ENCODE measurements around the gene STRN.
"Not testable (repeated sequence)": the region's sequence is repeated elsewhere in the genome, so short reads cannot be mapped to it uniquely, and the experiment has no call there.

Gene STRN

DNA sequence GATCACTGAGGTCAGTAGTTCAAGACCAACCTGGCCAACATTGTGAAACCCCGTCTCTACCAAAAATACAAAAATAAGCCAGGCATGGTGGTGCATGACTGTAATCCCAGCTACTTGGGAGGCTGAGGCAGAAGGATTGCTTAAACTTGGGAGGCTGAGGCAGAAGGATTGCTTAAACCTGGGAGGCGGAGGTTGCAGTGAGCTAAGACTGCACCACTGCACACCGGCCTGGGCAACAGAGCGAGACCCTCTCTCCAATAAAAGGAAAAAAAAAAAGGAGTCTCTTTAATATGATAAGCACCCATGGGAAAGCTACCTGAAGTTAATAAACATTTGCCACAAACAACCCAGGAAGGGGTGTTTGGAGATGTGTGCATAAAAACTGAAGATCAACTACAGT is 2.6 kb downstream of the STRN start:
- no peak for DNase-seq

DNA sequence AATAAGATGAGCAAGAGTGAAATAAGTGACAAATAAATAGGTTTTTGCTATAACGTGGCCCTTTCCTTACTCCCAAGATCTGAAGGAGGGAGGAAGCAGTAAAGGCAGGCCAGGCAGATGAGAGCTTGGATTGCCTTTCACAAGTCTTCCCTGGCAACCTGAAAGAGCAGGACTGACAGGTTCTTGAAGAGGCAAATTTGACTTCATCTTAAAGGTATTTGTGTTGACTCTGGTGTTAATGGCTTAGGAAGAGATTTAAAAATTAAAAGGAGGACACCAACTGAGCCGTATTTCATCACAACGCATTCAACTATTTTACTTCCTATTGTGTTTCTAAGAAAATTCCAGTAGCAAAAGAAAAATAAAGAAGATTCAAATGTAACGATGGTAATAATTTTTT is 3.2 kb downstream of the STRN start:
- no peak for DNase-seq

DNA sequence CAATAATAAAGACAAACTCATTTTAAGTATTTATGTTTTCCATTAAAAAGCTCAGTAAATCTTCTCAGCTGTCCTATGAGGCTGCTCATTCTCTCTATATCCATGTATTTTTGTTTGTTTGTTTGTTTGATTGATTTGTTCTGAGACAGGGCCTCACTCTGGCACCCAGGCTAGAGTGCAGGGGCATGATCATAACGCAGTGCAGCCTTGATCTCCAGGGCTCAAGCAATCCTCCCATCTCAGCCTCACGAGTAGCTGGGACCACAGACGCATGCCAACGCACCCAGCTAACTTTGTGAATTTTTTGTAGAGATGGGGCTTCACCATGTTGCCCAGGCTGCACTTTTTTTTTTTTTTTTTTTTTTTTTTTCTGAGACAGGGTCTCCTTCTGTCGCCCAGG is 5.6 kb downstream of the STRN start:
- DNase-seq: no peak

DNA sequence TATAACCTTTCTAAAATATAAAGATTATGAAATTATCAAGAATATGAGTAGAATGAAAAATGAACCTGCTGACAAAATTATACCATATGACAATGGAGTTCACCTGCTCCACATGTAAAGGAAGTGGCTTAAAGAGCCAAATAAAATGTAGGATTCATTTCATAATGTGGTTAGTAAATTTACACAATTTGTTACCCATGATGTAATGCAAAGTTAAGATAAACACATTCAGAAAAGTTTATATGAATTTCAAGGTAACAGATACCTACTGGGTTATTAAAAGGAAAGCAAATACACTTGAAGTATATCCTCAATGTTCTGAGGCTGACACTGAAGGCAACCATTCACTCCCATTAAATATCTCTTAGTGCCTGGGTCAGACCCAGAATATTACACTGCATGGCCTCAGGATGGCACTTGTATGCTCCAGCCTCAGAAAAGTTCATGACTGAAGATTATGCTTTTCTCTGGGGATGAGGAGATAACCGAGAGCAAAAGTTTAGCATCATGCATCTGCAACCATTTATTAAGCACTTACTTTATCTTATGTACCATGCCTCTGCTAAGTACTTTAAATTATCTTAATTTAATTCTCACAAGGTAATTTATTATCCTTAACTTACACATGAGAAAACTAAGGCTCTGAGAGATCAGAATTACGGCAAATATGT is 6.2 kb downstream of the STRN start:
- DNase-seq: no peak

DNA sequence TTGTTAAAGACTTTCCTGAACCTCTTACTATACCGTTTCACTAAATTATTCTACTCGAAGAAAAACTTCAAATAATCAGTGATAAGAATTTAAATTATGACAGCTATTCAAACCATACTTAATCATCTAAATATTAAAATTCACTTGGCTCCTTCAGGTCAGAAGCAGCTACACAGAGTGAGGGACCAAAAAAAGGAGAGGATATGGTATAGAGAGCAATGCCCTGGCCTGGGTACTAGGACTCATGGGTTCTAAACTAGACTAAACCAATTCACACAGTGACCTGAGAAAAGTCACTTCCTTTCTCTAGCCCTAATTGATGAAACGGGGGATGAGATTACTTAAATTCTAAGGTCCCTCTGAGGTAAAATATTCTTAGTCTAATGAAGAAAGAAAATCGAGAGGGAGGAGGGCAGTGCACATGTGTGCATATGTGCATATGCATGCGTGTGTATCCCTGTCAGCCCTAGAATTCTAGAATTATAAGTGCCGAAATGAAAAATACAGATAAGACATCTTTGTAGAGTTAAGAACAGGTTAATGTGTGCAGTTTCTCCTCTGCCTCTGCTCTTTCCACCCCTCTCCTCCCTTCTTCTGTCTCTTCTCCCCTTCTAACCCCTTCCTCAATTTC is 11.2 kb downstream of the STRN start:
- no peak for DNase-seq

DNA sequence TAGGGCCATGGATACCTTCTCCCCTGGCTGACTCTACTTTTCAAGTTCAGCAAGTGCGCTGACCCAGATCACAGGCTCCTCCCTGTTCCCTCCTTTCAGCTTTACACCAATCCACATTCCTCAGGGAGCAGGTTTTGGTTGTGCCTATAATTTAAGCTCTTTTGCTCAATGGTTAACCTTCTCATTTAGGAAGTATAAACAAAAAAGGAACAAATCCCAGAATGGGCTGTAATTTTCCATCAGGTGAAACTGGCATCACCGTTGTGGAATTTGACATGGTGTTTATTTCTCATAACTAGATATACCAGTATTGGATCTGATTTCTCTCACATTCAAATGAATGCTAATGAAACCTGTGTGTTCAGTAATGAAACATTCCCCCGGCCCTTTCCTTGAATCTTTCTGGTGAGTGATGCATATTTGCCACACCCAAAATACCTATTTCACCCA is 13.6 kb downstream of the STRN start:
- DNase-seq: no peak

DNA sequence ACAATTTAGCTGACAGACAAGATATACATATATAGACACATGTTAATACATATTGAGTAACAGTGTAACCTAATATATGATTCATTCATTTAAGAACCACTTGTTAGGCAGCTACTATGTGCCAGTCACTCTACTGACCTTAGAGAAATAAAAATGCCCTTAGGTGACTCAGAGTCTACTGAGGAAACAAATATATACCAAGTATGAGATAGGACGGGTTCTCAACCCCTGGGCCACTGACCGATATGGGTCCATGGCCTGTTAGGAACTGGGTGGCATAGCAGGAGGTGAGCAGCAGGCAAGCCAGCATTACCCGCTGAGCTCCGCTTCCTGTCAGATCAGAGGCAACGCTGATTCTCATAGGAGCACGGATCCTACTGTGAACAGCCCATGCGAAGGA is 14.8 kb downstream of the STRN start:
- DNase-seq: no peak

DNA sequence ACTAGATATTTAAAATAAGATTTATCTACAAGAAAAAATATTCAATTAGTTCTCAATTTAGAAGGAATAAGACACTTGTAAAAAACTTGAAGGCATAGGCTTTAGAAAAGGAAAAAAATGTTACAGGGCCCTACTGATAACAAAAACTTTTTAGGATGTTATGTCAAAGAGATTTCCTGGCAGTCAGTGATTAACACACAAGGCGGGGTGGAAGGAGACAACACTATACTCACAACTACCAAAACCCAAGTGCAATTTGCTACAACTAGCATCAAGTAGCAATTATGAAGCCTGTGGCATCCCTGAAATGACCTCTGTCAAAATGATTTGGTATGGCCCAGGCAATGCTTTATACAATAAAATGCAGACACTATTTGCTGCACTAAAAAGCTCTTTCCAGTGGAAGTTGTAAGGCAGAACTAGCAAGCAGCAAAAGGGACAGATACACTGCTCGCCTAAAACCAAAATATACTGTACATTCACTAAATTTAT is 15.3 kb downstream of the STRN start:
- DNase-seq: no peak

DNA sequence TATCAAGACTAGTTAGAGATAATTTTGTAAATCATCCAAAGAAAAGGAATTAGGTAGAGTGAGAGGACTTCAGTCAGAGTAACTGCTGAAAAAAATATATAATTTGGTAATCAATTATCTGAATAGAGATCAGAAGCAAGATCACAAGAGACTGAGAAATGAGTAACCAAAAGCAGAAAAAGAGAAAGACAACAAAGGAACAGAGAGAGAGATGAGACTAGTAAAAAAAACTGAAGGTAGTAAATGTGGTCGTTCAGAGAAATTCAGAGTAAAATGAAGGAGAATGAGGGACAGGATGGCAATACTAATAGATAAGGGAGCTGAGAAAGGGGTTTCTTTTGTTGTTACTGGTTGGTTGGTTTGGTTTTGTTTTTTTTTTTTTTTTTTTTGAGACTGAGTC is 16.5 kb downstream of the STRN start:
- no peak for DNase-seq

DNA sequence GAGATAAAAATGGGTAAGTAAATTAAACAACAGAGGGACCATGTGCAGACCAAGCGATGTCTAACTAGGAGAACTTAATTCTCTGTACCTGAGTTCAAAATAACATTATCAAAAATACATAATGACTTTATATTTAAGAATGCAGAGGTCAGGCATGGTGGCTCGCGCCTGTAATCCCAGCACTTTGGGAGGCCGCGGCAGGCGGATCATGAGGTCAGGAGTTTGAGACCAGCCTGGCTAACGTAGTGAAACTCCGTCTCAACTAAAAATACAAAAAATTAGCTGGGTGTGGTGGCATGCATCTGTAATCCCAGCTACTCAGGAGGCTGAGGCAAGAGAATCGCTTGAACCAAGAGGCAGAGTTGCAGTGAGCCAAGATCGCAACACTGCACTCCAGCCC is 21.1 kb downstream of the STRN start:
- DNase-seq: not testable (repeated sequence)

DNA sequence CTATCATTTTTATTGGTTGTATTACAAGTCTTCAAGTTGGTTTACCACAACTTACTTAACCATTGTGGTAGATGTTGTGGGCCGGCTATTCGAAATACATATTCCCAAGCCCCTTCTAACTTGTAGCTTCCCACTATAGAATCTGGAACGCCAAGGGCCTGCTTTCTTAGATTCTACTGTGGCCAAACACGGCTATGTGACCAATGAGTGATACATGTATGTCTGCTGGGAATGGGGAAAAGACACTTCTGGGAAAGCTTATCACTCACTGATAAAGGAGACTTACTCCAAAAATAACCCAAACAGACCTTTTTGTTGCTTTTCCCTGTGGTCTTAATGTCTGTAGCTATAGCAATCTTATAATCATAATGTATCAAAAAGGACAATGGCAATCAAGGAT is 24.5 kb downstream of the STRN start:
- DNase-seq: no peak

DNA sequence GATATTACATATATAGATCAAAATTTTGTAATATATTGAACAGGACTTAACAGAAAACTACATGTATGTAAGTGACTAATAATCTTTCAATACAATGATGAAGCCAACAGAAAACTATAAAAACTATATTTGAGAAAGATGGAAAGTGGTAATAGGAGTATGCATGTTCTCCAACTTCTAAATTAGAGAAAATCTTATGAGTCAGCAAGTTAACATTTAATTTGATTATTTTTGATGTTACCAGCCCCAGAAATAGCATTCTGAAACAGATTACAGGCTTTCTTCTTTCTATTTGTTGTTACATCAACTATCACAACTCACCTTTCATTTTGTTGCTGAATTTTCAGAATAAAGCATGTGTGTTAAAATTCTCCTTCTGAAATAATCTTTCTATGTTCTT is 29.8 kb downstream of the STRN start:
- not testable (repeated sequence) for DNase-seq

DNA sequence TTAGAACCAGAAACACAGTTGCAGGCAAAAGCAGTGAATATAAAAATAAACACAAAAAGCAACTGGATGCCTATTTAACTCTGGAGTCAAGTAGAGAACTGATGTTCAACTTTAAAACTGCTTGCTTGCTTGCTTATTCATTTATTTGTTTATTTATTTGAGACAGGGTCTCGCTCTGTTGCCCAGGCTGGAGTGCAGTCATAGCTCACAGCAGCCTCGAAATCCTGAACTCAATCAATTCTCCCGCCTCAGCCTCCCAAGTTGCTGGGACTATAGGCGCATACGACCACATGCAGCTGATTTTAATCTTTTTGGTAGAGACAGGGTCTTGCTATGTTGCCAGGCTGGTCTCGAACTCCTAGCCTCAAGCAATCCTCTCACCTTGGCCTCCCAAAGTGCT is 34.6 kb downstream of the STRN start:
- DNase-seq: not testable (repeated sequence)

DNA sequence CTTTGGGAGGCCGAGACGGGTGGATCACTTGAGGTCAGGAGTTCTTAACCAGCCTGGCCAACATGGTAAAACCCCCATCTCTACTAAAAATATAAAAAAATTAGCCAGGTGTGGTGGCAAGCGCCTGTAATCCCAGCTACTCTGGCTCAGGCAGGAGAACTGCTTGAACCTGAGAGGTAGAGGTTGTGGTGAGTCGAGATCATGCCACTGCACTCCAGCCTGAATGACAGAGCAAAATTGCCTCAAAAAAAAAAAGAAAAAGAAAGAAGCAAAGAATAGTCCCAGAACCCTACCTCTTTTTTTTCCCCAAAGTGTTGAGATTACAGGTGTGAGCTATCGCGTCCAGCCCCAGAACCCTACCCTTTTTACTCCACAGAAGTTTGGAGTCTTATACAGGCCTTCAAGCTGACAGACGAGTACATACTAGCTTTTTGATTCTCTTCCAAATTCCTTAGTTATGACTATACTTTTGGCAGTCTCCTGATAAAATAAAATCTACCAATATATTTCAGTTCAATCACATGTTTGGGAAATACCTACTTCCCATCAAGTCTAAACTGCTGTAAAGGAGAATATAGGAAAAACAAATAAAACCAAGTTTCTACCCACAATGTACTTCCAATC is 35.4 kb downstream of the STRN start:
- DNase-seq: not testable (repeated sequence)

DNA sequence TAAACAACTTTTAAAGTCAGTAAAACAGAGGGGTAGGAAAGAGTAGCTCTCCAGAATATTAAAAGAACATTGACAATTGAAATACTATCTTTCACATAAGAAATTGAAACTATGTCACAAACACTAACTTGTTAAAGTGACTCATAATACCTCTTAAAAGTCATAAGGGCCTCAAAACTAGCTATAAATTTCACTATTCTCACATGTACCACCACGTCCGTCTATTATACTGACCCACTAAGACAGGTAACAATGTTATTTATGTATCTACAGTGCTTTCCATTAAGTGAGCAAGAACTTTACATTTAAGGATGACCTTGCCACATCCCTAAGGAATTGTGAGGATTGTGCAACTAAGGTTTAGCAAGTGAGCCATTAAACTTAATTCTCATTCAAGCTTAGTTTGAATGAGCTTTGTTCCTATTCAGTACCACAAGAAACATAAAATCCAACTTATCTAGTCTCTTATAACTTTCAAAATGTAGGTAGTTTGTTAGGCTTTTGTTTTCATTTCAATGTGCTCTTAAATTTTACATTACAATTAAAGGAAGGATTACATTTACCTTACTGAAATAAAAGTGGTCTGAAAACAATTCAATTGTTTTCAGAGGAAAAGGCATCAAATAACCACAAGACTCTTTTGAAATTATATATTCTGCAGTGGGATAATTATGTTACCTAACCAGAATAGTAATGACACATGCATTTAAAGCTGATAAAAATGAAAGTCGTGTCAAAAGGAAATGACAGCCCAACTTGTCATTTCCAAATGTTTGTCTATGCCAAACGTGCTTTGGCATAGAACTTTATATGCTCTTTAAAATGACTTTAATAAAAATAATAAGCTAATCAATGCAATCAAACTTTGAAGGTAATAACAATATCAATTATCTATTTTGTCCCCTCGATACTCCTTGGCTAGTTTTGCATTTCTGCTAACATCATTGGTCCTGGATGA is 39.9 kb downstream of the STRN start:
- not testable (repeated sequence) for DNase-seq

DNA sequence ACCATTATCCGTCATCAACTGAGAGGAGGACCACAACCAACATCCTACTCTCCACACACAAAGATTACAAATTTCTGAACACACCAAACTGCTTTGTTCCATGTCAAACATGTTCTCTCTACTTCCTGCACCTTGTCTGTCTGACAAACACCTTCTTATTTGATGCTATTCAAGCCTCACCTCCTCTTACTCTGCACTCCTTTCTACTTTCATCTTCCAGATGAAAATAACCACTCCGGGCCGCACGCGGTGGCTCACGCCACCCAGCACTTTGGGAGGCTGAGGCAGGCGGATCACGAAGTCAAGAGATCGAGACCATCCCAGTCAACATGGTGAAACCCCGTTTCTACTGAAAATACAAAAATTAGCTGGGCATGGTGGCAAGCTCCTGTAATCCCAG is 43.7 kb downstream of the STRN start:
- DNase-seq: not testable (repeated sequence)

DNA sequence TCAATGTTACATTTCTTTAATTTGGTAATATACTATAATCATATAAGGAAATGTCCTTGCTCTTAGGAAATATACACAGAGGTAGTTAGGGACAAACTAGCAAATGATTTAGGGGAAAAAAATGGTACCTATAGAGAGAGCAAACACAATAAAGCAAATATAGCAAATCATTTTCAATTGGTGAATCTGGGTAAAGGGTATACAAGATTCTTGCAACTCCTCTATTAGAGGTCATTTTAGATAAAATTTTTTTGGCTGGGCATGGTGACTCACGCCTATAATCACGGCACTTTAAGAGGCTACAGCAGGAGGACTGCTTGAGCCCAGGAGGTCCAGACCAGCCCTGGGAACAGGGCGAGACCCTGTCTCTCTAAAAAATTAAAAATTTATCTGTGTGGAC is 44.4 kb downstream of the STRN start:
- DNase-seq: no peak

DNA sequence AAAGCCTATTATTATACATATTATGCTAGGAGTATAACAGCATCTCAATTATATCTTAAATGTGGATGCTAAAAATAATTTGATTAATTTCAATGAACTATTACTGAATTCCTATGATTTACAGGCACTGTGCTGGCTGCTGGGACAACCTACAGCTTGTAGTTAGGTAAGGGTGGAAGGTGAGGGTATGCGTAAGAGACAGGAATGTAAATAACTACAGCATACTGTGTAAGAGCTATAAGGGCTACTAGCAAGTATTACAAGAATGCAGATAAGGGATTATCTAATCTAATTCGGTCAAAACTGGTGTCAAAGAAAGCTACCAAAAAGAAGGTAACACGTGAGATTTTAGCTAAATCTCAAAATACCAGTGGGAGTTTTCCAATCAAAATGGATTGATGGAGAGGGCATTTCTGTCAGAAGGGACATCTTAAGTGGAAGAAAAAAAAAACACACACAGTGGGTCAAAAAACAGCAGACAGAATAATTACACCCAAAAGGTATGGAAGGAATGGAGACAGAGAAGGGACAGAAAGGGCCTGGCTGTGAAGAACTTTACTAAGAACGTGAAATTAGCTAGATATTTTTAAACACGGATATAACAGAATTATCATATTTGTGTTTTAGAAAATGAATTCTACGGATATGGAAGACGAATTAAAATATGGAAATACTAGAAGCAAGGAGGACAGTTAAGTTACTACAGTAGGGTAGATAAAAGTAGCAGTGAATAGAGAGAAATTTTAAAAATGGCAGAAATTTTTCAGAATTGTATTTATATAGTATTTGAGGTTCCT is 47.1 kb downstream of the STRN start:
- DNase-seq: no peak

DNA sequence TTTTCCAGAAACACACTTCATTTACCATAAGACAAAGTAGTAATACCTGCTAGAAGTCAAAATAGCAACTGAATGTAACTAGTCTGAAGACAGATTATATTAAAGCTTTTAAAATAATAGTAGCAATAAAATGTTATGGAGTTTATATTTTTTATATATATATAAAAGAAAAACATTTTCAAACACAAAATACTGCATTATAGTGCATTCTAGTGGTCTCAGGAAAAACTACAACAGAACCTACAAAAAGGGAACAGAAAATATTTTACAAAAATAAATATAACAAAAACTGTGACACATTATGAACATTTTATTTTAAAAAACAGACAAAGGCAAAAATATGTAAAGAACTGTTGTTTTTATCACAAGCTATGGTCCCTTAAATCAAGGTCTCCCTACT is 48.0 kb downstream of the STRN start:
- DNase-seq: no peak

DNA sequence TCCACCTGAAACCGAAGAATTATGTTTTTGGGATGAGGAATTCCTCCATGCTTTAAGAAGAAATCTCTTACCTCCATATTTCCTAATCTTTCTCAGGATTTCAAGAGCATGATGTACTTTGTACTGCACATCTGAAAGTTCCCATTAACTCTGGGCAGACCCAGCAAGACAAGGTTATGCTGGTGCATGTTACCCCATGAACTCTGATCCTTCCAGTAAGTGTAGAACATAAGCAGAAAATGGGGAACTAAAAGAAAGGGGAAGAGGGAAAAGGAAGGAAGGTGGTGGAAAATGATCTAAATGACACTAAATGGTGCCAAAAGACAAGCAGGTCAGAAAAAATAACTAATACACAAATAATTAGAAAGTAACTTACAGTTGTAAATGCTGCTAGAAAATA is 50.7 kb downstream of the STRN start:
- no peak for DNase-seq

DNA sequence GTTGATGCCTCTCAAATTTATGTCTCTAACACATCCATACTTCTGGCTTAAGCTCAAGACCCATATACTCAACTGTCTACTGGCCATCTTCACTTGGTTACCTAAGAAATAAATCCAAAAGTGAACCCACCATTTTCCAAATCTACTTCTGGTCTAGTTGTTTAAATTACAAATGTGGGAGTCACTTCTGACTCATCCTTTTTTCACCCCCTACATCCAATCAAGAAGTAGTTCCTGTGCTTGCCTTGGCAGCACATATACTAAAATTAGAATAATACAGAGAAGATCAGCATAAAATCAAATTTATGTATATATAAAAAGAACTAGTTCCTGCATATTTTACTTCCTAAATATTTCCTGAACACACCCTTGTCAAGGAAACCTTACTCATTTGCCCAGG is 53.6 kb downstream of the STRN start:
- no peak for DNase-seq

DNA sequence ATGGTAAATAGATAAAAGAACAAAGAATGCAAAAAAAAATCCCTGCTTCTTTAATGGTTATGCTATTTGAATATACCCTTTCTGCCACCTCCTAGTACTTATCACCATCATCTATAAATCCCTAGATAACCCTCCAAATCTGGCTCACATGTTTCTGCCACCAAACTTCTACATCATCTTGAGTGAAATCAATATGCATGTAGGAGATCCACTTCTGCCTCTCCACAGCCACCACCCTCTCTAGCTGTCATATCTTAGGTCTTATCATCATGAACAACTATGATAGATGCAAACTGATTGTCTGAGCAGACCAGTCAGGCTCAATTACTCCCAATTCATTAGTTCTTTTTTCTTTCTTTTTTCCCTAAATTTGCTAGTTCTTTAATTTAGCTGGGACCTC is 55.3 kb downstream of the STRN start:
- no peak for DNase-seq
